SKM-1 (cell line): ENCODE results near the gene EIF4ENIF1.
"Not testable (repeated sequence)": the region's sequence is repeated elsewhere in the genome, so short reads cannot be mapped to it uniquely, and the experiment has no call there.

ENCODE experiments used
- DNase-seq: peaks from one replicate; lab custom pipeline; 2025; ENCODE audit not compliant: unreplicated experiment; lab: John Stamatoyannopoulos, UW

Gene EIF4ENIF1

DNA sequence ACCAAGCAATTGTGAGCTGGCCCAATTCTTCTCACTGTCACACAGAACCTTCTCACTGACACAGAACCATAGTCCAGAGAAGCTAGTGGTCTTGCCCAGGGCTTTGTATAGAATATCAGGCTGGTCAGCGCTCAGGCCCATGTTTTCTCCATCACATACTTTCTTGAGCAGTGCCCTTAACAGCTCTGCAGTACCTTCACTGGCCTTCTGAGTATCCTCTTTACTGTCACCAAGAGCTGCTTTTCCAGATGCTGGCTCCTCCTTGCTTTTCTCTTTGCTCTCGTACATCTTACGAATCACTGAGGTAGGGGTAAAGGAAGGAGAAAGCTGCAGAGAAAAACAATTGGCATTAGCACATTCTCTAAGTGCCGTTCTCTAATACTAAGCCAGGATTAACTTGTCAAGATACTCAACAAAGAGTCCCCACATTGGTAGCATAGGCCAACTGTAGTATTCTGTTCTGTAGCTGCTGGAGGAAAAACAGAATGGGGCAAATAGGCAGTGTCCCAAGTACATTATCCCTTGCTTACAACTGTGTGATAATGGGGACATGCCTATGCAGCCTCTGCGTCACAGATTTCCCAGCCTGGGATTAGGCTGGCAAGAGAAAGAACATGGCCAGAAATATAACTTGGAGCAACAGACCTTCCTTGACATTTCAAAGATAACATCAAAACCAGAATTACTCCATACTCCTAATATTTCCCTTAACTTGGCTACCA is 46.7 kb downstream of the EIF4ENIF1 start:
- no peak for DNase-seq

- no peak for DNase-seq
Observed at GRCh38 chr22:31441652-31442051, 48.0 kb downstream of the EIF4ENIF1 start.

- no peak for DNase-seq
Observed at GRCh38 chr22:31440681-31441080, 49.0 kb downstream of the EIF4ENIF1 start.

DNA sequence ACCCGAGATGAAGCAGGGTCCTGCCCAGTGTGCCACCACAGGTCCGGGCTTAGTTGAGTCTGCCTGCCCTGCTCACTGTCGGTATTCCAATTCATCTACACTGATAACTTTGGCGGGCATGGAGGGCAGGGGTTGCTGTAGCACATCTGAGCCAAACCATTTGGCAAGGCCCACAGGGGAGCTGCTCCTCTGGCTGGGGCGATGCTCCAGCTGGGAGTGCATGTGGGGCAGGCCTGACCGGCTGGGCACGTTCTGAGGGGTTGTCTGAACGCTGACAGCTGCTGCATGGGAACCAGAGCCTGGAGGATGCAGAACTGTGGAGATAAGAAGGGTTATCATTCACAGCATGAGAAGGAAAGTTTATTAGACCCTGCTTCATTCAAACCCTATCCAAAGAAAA is 49.8 kb downstream of the EIF4ENIF1 start:
- DNase-seq, result no peak

GRCh38 chr22:31436132-31436531 is 53.5 kb downstream of the EIF4ENIF1 start:
- DNase-seq, result no peak

- no peak for DNase-seq
Observed at GRCh38 chr22:31431950-31432349, 57.7 kb downstream of the EIF4ENIF1 start.

DNA sequence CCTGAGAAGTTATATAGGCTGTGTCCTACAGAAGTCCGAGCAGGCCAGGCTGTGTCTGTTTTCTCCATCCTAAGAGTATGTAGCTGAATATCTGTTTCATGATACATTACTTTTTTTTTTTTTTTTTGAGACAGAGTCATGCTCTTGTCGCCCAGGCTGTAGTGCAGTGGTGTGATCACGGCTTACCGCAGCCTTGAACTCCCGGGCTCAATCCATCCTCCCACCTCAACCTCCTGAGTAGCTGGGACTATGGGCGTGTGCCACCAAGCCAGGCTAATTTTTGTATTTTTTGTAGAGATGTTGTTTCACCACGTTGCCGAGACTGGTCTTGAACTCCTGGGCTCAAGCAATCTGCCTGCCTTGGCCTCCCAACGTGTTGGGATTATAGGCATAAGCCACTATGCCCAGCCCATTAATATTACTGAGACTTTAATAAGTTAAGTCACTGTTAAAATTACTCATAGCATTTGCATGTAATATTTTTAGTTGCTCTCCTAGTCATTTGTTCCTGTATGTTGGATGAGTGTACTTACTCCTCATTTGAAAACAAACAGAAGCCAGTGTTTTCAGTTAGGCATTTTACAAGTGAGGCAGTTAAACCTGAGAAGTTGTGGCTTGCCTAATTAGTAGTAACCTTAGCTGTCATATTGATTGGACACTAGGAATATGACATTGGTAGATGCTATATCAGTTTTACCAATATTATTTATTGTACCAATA is 64.2 kb downstream of the EIF4ENIF1 start:
- no peak for DNase-seq

DNA sequence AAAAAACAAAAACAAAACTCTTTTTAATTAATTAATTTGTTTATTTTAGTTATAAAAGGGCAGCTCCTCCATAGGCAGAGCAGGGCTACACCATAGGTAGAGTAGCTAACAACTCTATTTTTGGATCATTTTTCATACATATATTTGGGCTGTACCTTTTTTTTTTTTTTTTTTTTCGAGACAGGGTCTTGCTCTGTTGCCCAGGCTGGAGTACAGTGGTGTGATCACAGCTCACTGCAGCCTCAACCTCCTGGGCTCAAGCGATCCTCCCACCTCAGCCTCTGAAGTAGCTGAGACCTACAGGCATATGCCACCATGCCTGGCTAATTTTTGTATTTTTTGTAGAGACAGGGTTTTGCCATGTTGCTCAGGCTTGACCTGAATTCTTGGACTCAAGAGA is 87.3 kb downstream of the EIF4ENIF1 start:
- not testable (repeated sequence) for DNase-seq

- no peak for DNase-seq
Observed at GRCh38 chr22:31400023-31400397, 89.6 kb downstream of the EIF4ENIF1 start.

GRCh38 chr22:31399211-31400022 is 90.2 kb downstream of the EIF4ENIF1 start, which contains the start of gene DRG1:
Gene DRG1 (plus strand): TSS chr22:31399604. CDS start chr22:31399684, 80 bp downstream.
- peak; percentile 85 for DNase-seq

DNA sequence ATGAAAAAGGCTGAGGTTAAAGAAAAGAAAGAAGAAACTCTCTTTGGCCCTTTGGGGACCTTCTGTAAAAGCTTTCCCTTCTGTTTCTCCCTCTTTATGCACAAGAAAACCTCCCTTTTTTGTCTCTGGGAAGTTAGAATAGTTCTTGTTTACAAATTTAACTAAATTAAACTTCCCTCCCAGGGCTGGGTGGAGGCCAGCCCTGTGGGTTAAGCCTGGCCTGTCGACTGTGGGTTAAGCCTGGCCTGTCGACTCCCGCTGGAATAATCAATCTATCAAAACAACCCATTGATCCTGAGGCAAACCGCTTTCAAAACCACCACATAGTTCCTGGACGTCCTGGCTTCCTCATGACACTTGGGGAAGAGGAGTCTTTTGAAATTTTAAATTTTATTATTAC is 91.4 kb downstream of the EIF4ENIF1 start:
- DNase-seq, result no peak

DNA sequence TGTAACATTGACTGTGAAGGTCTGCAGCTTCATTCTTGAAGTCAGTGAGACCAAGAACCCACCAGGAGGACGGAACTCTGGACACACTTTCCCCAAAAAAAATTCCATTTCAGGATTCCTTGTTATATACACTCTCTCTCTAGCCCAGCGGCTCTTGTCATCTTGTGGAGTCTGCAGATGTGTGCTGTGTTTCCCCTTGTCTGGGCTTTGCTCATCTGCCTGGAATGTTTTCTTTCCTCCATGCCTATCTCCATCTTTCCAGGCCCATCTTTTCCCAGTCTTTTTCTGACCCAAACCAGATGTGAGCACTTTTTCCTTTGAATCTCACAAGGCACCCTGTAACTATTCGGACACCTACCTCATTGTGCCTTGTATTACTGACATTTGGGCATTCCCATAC is 95.3 kb downstream of the EIF4ENIF1 start:
- no peak for DNase-seq

DNA sequence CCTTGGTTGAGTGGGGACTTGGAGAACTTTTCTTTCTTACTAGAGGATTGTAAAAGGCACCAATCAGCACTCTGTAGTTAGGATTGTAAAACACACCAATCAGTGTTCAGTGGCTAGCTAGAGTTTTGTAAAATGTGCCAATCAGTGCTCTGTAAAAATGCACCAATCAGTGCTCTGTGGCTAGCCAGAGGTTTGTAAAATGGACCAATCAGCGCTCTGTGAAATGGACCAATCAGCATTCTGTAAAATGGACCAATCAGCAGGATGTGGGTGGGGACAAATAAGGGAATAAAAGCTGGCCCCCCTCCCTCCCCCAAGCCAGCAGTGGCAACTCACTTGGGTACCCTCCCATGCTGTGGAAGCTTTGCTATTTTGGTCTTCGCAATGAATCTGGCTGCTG is 95.7 kb downstream of the EIF4ENIF1 start:
- no peak for DNase-seq
